RWPE1 (cell line): ENCODE data around the gene LAMA2.
A peak's percentile ranks its signal among the peaks of the same experiment; 100 is the strongest.

Source experiments
- CTCF ChIA-PET: fragments of 350-600 bp; sonication (Branson Sonifier 250); formaldehyde crosslinking; extraction: SDS; loops from one replicate; lab custom pipeline; 2021; lab: Yijun Ruan, JAX
- POLR2A ChIA-PET: fragments of 400-600 bp; formaldehyde crosslinking; extraction: SDS; loops from one replicate; lab custom pipeline; 2020; ENCODE audit warnings: antibody characterized with exemption; ENCODE audit not compliant: low non-redundant PET; lab: Yijun Ruan, JAX
- DNase-seq: peaks from one replicate; pipeline ENCODE4 v3.0.0; 2012; ENCODE audit warnings: low spot score
- H3K27ac ChIP-seq: fragments of 450-650 bp; 2 replicates; pipeline ENCODE4 v1.5.1; 2017
- TF ChIP-seq, protein P1 (sequence below): fragments of 450-650 bp; conservative IDR thresholded peaks from 2 replicates; pipeline ENCODE4 v1.5.1; 2017; ENCODE audit warnings: low read depth, mild to moderate bottlenecking

The LAMA2 gene

DNA sequence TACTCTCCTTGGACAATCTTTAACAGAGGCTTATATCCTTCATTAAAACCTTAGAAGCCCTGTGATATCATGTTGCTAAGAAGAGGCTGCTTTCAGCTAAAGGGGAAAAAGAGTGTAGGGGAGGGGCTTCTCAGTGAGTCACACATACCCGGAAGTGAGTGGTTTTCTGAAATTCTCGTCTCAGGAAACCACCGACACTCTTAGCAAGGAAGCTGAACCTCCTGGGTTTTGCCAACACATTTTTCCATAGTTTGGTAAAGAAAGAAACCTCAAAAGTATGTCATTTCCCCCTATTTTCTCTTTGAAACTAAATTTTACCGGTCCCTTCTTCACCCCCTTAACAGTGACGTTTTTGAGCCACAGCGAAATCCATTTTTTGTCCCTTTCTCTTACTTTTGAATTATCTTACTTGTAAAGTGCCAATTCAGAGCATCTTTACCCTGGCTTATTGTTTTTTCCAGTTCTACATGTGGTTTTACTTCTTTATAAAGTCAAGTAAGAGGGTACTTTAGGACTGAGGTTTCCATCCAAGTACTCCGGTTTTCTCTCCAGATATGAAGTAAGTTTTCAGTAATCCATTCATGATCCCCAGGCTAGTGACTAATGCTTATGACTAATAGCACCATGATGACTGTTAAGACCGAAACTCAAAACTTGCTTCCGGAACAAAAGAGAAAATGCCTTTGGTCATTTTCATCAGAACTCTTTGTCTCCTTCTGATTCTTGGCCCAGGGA lies 607.8 kb downstream of the LAMA2 start:
- POLR2A ChIA-PET: no interaction called here
- peak overlapping the region; percentile 92; the same call in 1 of the 2 replicates for H3K27ac ChIP-seq
- CTCF ChIA-PET: no interaction called here
- TF ChIP-seq, protein P1, sequence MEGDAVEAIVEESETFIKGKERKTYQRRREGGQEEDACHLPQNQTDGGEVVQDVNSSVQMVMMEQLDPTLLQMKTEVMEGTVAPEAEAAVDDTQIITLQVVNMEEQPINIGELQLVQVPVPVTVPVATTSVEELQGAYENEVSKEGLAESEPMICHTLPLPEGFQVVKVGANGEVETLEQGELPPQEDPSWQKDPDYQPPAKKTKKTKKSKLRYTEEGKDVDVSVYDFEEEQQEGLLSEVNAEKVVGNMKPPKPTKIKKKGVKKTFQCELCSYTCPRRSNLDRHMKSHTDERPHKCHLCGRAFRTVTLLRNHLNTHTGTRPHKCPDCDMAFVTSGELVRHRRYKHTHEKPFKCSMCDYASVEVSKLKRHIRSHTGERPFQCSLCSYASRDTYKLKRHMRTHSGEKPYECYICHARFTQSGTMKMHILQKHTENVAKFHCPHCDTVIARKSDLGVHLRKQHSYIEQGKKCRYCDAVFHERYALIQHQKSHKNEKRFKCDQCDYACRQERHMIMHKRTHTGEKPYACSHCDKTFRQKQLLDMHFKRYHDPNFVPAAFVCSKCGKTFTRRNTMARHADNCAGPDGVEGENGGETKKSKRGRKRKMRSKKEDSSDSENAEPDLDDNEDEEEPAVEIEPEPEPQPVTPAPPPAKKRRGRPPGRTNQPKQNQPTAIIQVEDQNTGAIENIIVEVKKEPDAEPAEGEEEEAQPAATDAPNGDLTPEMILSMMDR: no peak
- peak; percentile 90 for DNase-seq

DNA sequence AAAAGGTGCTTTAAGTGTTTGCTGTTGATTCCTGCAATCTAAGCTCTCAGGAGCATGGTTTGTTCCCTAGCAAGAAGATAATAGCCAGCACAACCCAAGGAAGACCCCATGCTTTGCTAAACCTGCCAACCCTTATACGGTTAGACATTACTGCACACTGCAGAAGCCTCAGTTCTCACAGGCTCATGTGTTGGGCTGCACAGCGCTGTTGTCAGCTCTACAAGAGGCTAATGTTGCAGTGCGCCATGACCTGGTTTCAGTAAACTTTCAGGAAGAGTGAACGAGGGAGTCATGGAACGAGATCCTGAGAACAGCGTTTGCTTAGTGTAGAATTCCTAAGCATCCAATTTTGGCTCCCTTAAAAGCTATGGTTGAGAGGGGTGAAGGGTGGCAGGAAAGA lies 608.5 kb downstream of the LAMA2 start:
- peak overlapping the region; percentile 92 for H3K27ac ChIP-seq
- TF ChIP-seq, protein P1: no peak
- POLR2A ChIA-PET: no interaction called here
- DNase-seq: no peak
- CTCF ChIA-PET: no interaction called here

DNA sequence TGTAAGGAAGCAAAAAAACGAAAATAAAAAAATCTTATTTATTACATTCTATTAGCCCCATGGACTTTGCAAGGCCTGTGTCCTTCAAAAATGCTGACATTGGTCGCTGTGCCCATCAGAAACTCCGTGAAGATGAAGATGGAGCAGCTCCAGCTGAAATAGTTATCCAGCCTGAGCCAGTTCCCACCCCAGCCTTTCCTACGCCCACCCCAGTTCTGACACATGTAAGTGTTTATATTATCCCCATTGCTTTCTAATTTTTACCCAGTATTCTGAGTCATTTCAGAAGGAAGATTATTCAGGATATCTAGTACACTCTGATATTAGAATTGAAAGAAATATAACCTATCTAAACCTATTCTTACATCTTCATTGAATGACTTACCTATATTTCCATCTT lies 609.3 kb downstream of the LAMA2 start:
- TF ChIP-seq, protein P1: no peak
- CTCF ChIA-PET: no interaction called here
- DNase-seq: no peak
- H3K27ac ChIP-seq: peak overlapping the region; percentile 69; the same call in 1 of the 2 replicates
- POLR2A ChIA-PET: no interaction called here

DNA sequence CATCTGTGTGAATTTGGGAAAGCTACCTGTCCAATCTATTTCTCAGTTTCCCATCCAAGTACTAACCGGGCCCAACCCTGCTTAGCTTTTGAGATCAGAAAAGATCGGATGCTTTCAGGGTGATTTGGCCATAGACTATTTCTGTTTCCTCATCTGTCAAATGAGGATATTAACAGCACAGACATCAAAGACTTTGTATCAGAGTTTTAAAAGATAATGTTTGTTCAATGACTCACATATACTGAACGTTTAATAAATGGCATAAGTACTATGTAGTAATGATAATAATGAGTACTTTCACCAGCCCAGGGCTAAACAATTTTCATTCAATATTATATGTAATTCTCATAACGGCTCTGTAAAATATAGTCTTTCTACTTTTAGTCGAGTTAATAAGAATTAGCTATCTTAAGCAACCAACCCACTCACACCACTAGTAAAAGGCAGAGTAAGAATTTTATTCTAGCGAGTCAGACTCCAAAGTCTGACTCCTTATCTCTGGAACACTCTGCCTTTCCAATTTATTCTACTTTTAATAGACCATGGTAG lies 610.5 kb downstream of the LAMA2 start:
- ChIA-PET CTCF (no interaction called here), POLR2A (no interaction called here)
- TF ChIP-seq, protein P1: no peak
- DNase-seq: peak; percentile 49
- peak overlapping the region; percentile 69; the same call in 1 of the 2 replicates for H3K27ac ChIP-seq

DNA sequence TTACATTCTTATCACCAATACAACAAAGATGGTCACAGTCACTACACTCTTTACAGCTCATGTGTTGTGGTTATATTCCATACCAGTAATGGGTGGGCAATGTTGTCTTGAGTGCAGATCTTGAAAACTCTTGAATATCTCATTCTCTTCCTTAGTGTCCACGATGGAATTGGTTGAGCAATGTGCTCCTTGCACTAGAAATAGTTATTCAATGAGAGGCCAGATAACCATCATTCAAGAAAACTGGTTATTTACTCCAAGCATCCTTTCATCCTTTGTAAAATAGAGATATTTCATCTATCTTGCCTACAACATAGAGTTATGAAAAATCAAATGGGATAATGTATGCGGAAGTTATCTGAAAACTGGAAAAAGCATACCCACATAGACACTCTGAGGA lies 611.2 kb downstream of the LAMA2 start:
- CTCF ChIA-PET: interaction anchor here (0.5 kb wide), 1 partner anchor 544 kb away, joined by 4 read pairs; no protein-coding TSS in a partner anchor
- POLR2A ChIA-PET: no interaction called here
- no peak for DNase-seq
- H3K27ac ChIP-seq: no peak overlapping the region
- TF ChIP-seq, protein P1: no peak

DNA sequence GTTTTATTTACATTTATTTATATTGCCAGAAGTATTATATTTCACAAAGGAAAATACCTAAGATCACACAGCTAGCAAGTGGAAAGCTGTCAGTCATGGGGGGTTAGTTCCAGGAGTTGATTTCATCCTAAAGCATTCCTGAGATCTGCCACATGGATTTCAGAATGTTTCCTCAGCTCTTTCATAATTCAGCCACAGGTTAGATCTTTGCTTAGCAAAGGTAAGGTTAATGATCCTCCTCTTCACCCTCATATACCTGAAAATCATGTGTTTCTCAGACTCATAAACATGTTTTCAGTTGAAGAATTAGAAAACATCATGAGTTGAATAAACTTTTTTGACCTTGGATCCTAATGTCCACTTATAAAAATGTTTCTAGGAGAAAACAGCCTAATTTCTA lies 611.6 kb downstream of the LAMA2 start:
- H3K27ac ChIP-seq: no peak overlapping the region
- DNase-seq: no peak
- ChIA-PET CTCF (no interaction called here), POLR2A (no interaction called here)
- TF ChIP-seq, protein P1: no peak
